Common myeloid progenitor, CD34-positive (primary cell): ENCODE measurements around the gene TAF4B.

Experiments used
- CTCF ChIA-PET: fragments of 350-600 bp; sonication (Branson Sonifier 250); formaldehyde crosslinking; loops from one replicate; lab custom pipeline; 2021; ENCODE audit warnings: antibody characterized with exemption; lab: Charles Lee
- POLR2A ChIA-PET: fragments of 350-600 bp; sonication (Branson Sonifier 250); formaldehyde crosslinking; loops from one replicate; lab custom pipeline; 2021; ENCODE audit warnings: antibody characterized with exemption; lab: Charles Lee
- DNase-seq, 3 donors: peaks; one replicate each; pipeline versions ENCODE4 v3.0.0 to v3.0.0-alpha.2; 2013
- H3K27ac ChIP-seq, 2 experiments: 1 replicate in 1 of 2; 2 replicates in 1 of 2; pipeline ENCODE4 v1.7.0; 2013; ENCODE audit warnings: inconsistent platforms in 2 of 2, low read length in 2 of 2, mild to moderate bottlenecking in 2 of 2, low read depth in 1 of 2, moderate library complexity in 1 of 2; ENCODE audit not compliant: severe bottlenecking in 2 of 2, insufficient read depth in 1 of 2, poor library complexity in 1 of 2
- H3K27me3 ChIP-seq, 5 experiments: replicated peaks in 2 of 5; 1 replicate in 3 of 5; 2 replicates in 2 of 5; pipeline versions ENCODE4 v1.6.1 to v1.7.0; 2013; ENCODE audit warnings: low read length in 4 of 5, mild to moderate bottlenecking in 2 of 5, moderate library complexity in 2 of 5, inconsistent platforms in 1 of 5; ENCODE audit not compliant: insufficient read depth in 5 of 5, control insufficient read depth in 4 of 5
- H3K36me3 ChIP-seq, 4 experiments: 1 replicate in 2 of 4; 2 replicates in 2 of 4; pipeline versions ENCODE4 v1.6.1 to v1.7.0; 2013; ENCODE audit warnings: low read length in 3 of 4, control low read depth in 1 of 4, mild to moderate bottlenecking in 1 of 4; ENCODE audit not compliant: control insufficient read depth in 4 of 4, insufficient read depth in 4 of 4
- H3K4me1 ChIP-seq, 4 experiments: 1 replicate in 3 of 4; 2 replicates in 1 of 4; pipeline versions ENCODE4 v1.6.1 to v1.7.1; 2013; ENCODE audit warnings: low read length in 3 of 4, mild to moderate bottlenecking in 3 of 4, control low read depth in 1 of 4, inconsistent platforms in 1 of 4, moderate library complexity in 1 of 4; ENCODE audit not compliant: control insufficient read depth in 4 of 4, insufficient read depth in 4 of 4; ENCODE audit errors: control extremely low read depth in 1 of 4
- H3K4me3 ChIP-seq, 7 experiments: 1 replicate in 4 of 7; 2 replicates in 3 of 7; pipeline versions ENCODE4 v1.5.1 to v1.7.0; 2013; ENCODE audit warnings: mild to moderate bottlenecking in 7 of 7, low read length in 6 of 7, moderate library complexity in 6 of 7, inconsistent platforms in 2 of 7, low read depth in 2 of 7, control low read depth in 1 of 7; ENCODE audit not compliant: insufficient read depth in 4 of 7, control insufficient read depth in 1 of 7; ENCODE audit errors: extremely low read depth in 1 of 7
- H3K9me3 ChIP-seq, 5 experiments: 1 replicate in 4 of 5; 2 replicates in 1 of 5; pipeline versions ENCODE4 v1.6.1 to v1.7.1; 2013; ENCODE audit warnings: low read length in 4 of 5, mild to moderate bottlenecking in 2 of 5, inconsistent platforms in 1 of 5, low read depth in 1 of 5, moderate library complexity in 1 of 5; ENCODE audit not compliant: control insufficient read depth in 4 of 5, insufficient read depth in 2 of 5; ENCODE audit errors: control extremely low read depth in 1 of 5
- WGBS: methylation state at CpG from one replicate; pipeline ENCODE4 v1.1.5; 2013; ENCODE audit not compliant: insufficient coverage; 5-methylcytosine and 5-hydroxymethylcytosine counted together

TAF4B gene

GRCh38 chr18:26386441-26386840 is 160.2 kb downstream of the TAF4B start:
- POLR2A ChIA-PET = no interaction called here
- Histone ChIP-seq H3K27ac (no peak overlapping the region), H3K36me3 (peaks cover 2 to 12% (median 5%) of the 10 kb centered on the region in 4 experiments), H3K27me3 (no peaks in the 10 kb centered on the region), H3K9me3 (no peaks in the 10 kb centered on the region), H3K4me3 (no peak overlapping the region), H3K4me1 (no peaks in the 10 kb centered on the region)
- DNase-seq = no peak
- CTCF ChIA-PET = interaction anchor here (1.0 kb wide), 1 partner anchor 619 kb away, joined by 4 read pairs; no protein-coding TSS in a partner anchor
- WGBS = no CpG with 5 or more reads among the region's 2 CpGs

GRCh38 chr18:26394047-26394654 is 167.9 kb downstream of the TAF4B start:
- CTCF ChIA-PET = no interaction called here
- H3K36me3 ChIP-seq = peaks cover 2 to 12% (median 5%) of the 10 kb centered on the region in 4 experiments
- H3K27me3 ChIP-seq = no peaks in the 10 kb centered on the region
- POLR2A ChIA-PET = no interaction called here
- no peaks in the 10 kb centered on the region for H3K9me3 ChIP-seq
- H3K4me3 ChIP-seq = no peak overlapping the region
- DNase-seq = no peak
- no peak overlapping the region for H3K27ac ChIP-seq
- H3K4me1 ChIP-seq = no peaks in the 10 kb centered on the region
- 100% methylated on average over 1 of the region's 5 CpGs for WGBS

- no peaks in the 10 kb centered on the region for H3K9me3 ChIP-seq
Measured at GRCh38 chr18:26397019-26397418, 170.8 kb downstream of the TAF4B start.

GRCh38 chr18:26403491-26403890 is 177.2 kb downstream of the TAF4B start:
- H3K36me3 ChIP-seq = no peaks in the 10 kb centered on the region
- no peak overlapping the region for H3K4me3 ChIP-seq
- H3K27me3 ChIP-seq = no peaks in the 10 kb centered on the region
- no peak for DNase-seq
- H3K4me1 ChIP-seq = no peaks in the 10 kb centered on the region
- ChIA-PET CTCF (interaction anchor here (0.6 kb wide), 1 partner anchor 11 kb away, joined by 3 read pairs; no protein-coding TSS in a partner anchor), POLR2A (no interaction called here)
- WGBS = 83% methylated on average over 1 of the region's 1 CpG
- H3K27ac ChIP-seq = no peak overlapping the region
- H3K9me3 ChIP-seq = no peaks in the 10 kb centered on the region

More at GRCh38 chr18:26397019-26397418, 170.8 kb downstream of the TAF4B start:
- Histone ChIP-seq H3K4me1 (no peaks in the 10 kb centered on the region), H3K4me3 (no peak overlapping the region), H3K27me3 (no peaks in the 10 kb centered on the region), H3K27ac (no peak overlapping the region), H3K36me3 (no peaks in the 10 kb centered on the region)
- CTCF ChIA-PET = no interaction called here
- no peak for DNase-seq
- POLR2A ChIA-PET = no interaction called here
- 100% methylated on average over 1 of the region's 4 CpGs for WGBS

GRCh38 chr18:26405190-26405801 is 179.1 kb downstream of the TAF4B start:
- no peak overlapping the region for H3K4me3 ChIP-seq
- POLR2A ChIA-PET = no interaction called here
- no peaks in the 10 kb centered on the region for H3K36me3 ChIP-seq
- no peaks in the 10 kb centered on the region for H3K9me3 ChIP-seq
- no peaks in the 10 kb centered on the region for H3K4me1 ChIP-seq
- WGBS = 70% methylated on average over 4 of the region's 5 CpGs
- DNase-seq = peak; percentile 4 to 28 (median 20)
- H3K27me3 ChIP-seq = no peaks in the 10 kb centered on the region
- H3K27ac ChIP-seq = no peak overlapping the region
- CTCF ChIA-PET = interaction anchor here (1.0 to 1.6 kb wide), 4 partner anchors 12 to 213 kb away, joined by 3 read pairs; no protein-coding TSS in a partner anchor

GRCh38 chr18:26406324-26406723 is 180.1 kb downstream of the TAF4B start:
- no peak for DNase-seq
- H3K36me3 ChIP-seq = no peaks in the 10 kb centered on the region
- ChIA-PET POLR2A (no interaction called here), CTCF (interaction anchor here (1.5 to 1.6 kb wide), 3 partner anchors 23 to 212 kb away, joined by 3 read pairs; no protein-coding TSS in a partner anchor)
- H3K27ac ChIP-seq = no peak overlapping the region
- no peak overlapping the region for H3K4me3 ChIP-seq
- no peaks in the 10 kb centered on the region for H3K9me3 ChIP-seq
- no peaks in the 10 kb centered on the region for H3K4me1 ChIP-seq
- H3K27me3 ChIP-seq = no peaks in the 10 kb centered on the region
- WGBS = 89% methylated on average over 3 of the region's 12 CpGs

- CTCF ChIA-PET = interaction anchor here (1.6 kb wide), 2 partner anchors 23 to 109 kb away, joined by 3 read pairs; no protein-coding TSS in a partner anchor
- Histone ChIP-seq H3K36me3 (no peaks in the 10 kb centered on the region), H3K4me1 (no peaks in the 10 kb centered on the region), H3K9me3 (no peaks in the 10 kb centered on the region), H3K4me3 (no peak overlapping the region), H3K27ac (no peak overlapping the region), H3K27me3 (no peaks in the 10 kb centered on the region)
- POLR2A ChIA-PET = no interaction called here
- no peak for DNase-seq
- WGBS = 95% methylated on average over 11 of the region's 15 CpGs
Measured at GRCh38 chr18:26406854-26407517, 180.7 kb downstream of the TAF4B start.
